ENCODE measurements around the gene FARSB.

The FARSB gene

GRCh38 chr2:222669353-222669752 is 13.5 kb upstream of the FARSB start:
- no peak for TF ChIP-seq CTCF (IDR thresholded peaks at IDR 0.05; ENCODE audit: low read depth, low read length)
- no peak overlapping the region for H3K4me3 ChIP-seq (replicated peaks in 1 of 2; ENCODE audit: low read depth in 2 of 2, low read length in 2 of 2)
- no peak for DNase-seq (ENCODE audit: low read depth in 2 of 2)

- no peak for DNase-seq (ENCODE audit: low read depth in 2 of 2)
- TF ChIP-seq CTCF (IDR thresholded peaks at IDR 0.05; ENCODE audit: low read depth, low read length) = no peak
- no peak overlapping the region for H3K4me3 ChIP-seq (replicated peaks in 1 of 2; ENCODE audit: low read depth in 2 of 2, low read length in 2 of 2)
Measured at GRCh38 chr2:222668494-222669154, 12.7 kb upstream of the FARSB start.

- no peak for TF ChIP-seq CTCF (IDR thresholded peaks at IDR 0.05; ENCODE audit: low read depth, low read length)
- no peak for DNase-seq (ENCODE audit: low read depth in 2 of 2)
- no peak overlapping the region for H3K4me3 ChIP-seq (replicated peaks in 1 of 2; ENCODE audit: low read depth in 2 of 2, low read length in 2 of 2)
Measured at GRCh38 chr2:222663479-222663878, 7.6 kb upstream of the FARSB start.

- peak in 1 of 2 donors; percentile 3 for DNase-seq (ENCODE audit: low read depth in 2 of 2)
- TF ChIP-seq CTCF (IDR thresholded peaks at IDR 0.05; ENCODE audit: low read depth, low read length) = no peak
- H3K4me3 ChIP-seq (replicated peaks in 1 of 2; ENCODE audit: low read depth in 2 of 2, low read length in 2 of 2) = peak overlapping the region; percentile 99
Measured at GRCh38 chr2:222656526-222657446, 894 bp upstream of the FARSB start.

GRCh38 chr2:222653280-222653679 is 2.6 kb downstream of the FARSB start:
- no peak for TF ChIP-seq CTCF (IDR thresholded peaks at IDR 0.05; ENCODE audit: low read depth, low read length)
- H3K4me3 ChIP-seq (replicated peaks in 1 of 2; ENCODE audit: low read depth in 2 of 2, low read length in 2 of 2) = no peak overlapping the region
- DNase-seq (ENCODE audit: low read depth in 2 of 2) = no peak

- no peak for TF ChIP-seq CTCF (IDR thresholded peaks at IDR 0.05; ENCODE audit: low read depth, low read length)
- H3K4me3 ChIP-seq (replicated peaks in 1 of 2; ENCODE audit: low read depth in 2 of 2, low read length in 2 of 2) = no peak overlapping the region
- DNase-seq (ENCODE audit: low read depth in 2 of 2) = no peak
Measured at GRCh38 chr2:222652491-222653255, 3.2 kb downstream of the FARSB start.
